ENCODE results near the gene ATN1. TPM values are rescaled to one million over a fixed set of nuclear protein-coding genes. Genes with fewer than 3 reads are reported as not detected.

Gene ATN1
- total RNA-seq, 2 experiments from 2014 or later: 27.3 to 27.6 TPM

- peaks cover 5% of the 10 kb centered on the region for H3K36me3 Mint-ChIP-seq (ENCODE audit: low read depth)
- POLR2A ChIA-PET: interaction anchor here (0.6 to 4.5 kb wide), 18 partner anchors 9 to 169 kb away, joined by 3 to 36 read pairs (median 5); partner anchors contain the start of genes C1RL, SPSB2, TPI1 and USP5
- H3K4me3 Mint-ChIP-seq: peak within 1 kb of the TSS; percentile 97
These were observed 16.1 kb downstream of the ATN1 start, which contains the start of the genes C12orf57 and RNU7-1 for GRCh38 chr12:6943722-6944380. TSS of gene C12orf57 (plus strand) at chr12:6944022. CDS start at chr12:6944122, 100 bp downstream. TSS of gene RNU7-1 (plus strand) at chr12:6943816.

DNA sequence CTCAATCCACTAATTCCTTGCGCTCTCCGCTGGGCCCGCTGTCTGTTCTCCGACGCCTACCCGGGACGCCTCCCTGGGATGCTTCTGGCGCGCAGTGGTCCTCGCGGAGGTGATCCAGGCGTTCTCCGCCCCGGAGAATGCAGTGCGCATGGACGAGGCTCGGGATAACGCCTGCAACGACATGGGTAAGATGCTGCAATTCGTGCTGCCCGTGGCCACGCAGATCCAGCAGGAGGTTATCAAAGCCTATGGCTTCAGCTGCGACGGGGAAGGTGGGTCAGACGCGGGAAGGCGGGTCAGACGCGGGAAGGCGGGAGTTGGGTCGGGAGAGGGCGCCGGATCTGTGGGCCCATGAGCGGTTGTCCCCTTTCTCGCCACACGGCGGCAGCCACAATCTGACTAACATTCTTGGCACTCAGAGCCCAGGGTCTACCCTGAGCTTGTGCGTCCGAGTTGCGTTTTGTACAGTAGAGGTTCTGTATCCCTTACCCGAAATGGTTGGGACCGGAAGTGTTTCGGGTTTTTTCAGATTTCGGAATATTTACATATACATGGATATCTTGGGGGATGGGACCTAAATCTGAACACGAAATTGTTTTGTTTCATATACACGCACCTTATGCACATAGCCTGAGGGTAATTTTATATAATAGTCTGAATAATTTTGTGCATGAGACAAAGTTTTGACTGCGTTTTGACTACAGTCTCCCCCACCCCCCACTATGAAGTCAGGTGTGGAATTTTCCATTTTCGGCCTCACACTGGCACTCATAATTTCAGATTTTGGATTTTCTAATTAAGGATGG is 16.8 kb downstream of the ATN1 start:
- CTCF ChIA-PET: interaction anchor here (0.6 to 17.8 kb wide), 22 partner anchors 8 to 1064 kb away, joined by 3 to 388 read pairs (median 4); partner anchors contain the start of genes C1RL, SPSB2 and ZNF384

More at GRCh38 chr12:6943722-6944380, 16.1 kb downstream of the ATN1 start, which contains the start of the genes C12orf57 and RNU7-1:
- H3K4me1 Mint-ChIP-seq: peaks cover 66% of the 10 kb centered on the region
- H3K27me3 Mint-ChIP-seq: no peaks in the 10 kb centered on the region
- H3K9me3 Mint-ChIP-seq: no peaks in the 10 kb centered on the region
- peak within 1 kb of the TSS; percentile 96 for H3K27ac Mint-ChIP-seq
- peak; percentile 85 for DNase-seq
- CTCF ChIA-PET: interaction anchor here (0.6 to 17.8 kb wide), 23 partner anchors 9 to 1065 kb away, joined by 3 to 388 read pairs (median 5); partner anchors contain the start of genes C1RL, SPSB2 and ZNF384

GRCh38 chr12:6945613-6946012 is 17.9 kb downstream of the ATN1 start:
- CTCF ChIA-PET: interaction anchor here (0.7 to 17.8 kb wide), 11 partner anchors 15 to 216 kb away, joined by 3 to 388 read pairs (median 8); partner anchors contain the start of gene C1RL
- POLR2A ChIA-PET: interaction anchor here (1.5 to 4.5 kb wide), 4 partner anchors 12 to 162 kb away, joined by 3 to 36 read pairs (median 31); no protein-coding TSS in a partner anchor
- Mint-ChIP-seq H3K36me3 (ENCODE audit: low read depth) (peaks cover 5% of the 10 kb centered on the region), H3K4me1 (peaks cover 73% of the 10 kb centered on the region), H3K27me3 (no peaks in the 10 kb centered on the region), H3K27ac (peak overlapping the region; percentile 96), H3K4me3 (peak overlapping the region; percentile 97), H3K9me3 (no peaks in the 10 kb centered on the region)
- DNase-seq: no peak

More for the DNA sequence above, 16.8 kb downstream of the ATN1 start:
- Mint-ChIP-seq H3K4me3 (peak overlapping the region; percentile 97), H3K27me3 (no peaks in the 10 kb centered on the region), H3K36me3 (ENCODE audit: low read depth) (peaks cover 5% of the 10 kb centered on the region), H3K9me3 (no peaks in the 10 kb centered on the region), H3K27ac (peak overlapping the region; percentile 96), H3K4me1 (peaks cover 68% of the 10 kb centered on the region)
- DNase-seq: peak; percentile 92
- POLR2A ChIA-PET: interaction anchor here (0.5 to 4.5 kb wide), 17 partner anchors 8 to 168 kb away, joined by 3 to 36 read pairs (median 5); partner anchors contain the start of genes C1RL, SPSB2 and USP5

GRCh38 chr12:6946033-6946919 is 18.5 kb downstream of the ATN1 start:
- Mint-ChIP-seq H3K4me1 (peaks cover 74% of the 10 kb centered on the region), H3K36me3 (ENCODE audit: low read depth) (peaks cover 5% of the 10 kb centered on the region), H3K4me3 (peak overlapping the region; percentile 97), H3K27ac (peak overlapping the region; percentile 96), H3K27me3 (no peaks in the 10 kb centered on the region), H3K9me3 (no peaks in the 10 kb centered on the region)
- CTCF ChIA-PET: interaction anchor here (0.6 to 17.8 kb wide), 9 partner anchors 9 to 885 kb away, joined by 3 to 388 read pairs (median 7); partner anchors contain the start of gene C1RL
- POLR2A ChIA-PET: interaction anchor here (1.5 to 4.5 kb wide), 3 partner anchors 12 to 161 kb away, joined by 3 to 36 read pairs (median 35); no protein-coding TSS in a partner anchor
- peak; percentile 81 for DNase-seq

- H3K4me3 Mint-ChIP-seq: peak overlapping the region; percentile 97
- H3K36me3 Mint-ChIP-seq (ENCODE audit: low read depth): peaks cover 9% of the 10 kb centered on the region
- no peak for DNase-seq
- no peaks in the 10 kb centered on the region for H3K9me3 Mint-ChIP-seq
- H3K27me3 Mint-ChIP-seq: no peaks in the 10 kb centered on the region
- ChIA-PET CTCF (interaction anchor here (0.6 to 17.8 kb wide), 8 partner anchors 9 to 885 kb away, joined by 3 to 388 read pairs (median 4); partner anchors contain the start of genes C1RL and LPCAT3), POLR2A (interaction anchor here (4.2 to 4.5 kb wide), 2 partner anchors 11 to 15 kb away, joined by 35 to 36 read pairs; no protein-coding TSS in a partner anchor)
- peaks cover 74% of the 10 kb centered on the region for H3K4me1 Mint-ChIP-seq
- peak overlapping the region; percentile 96 for H3K27ac Mint-ChIP-seq
These were observed 19.2 kb downstream of the ATN1 start for GRCh38 chr12:6946920-6947374.

GRCh38 chr12:6947615-6948014 is 19.9 kb downstream of the ATN1 start:
- peak overlapping the region; percentile 84 for H3K27ac Mint-ChIP-seq
- ChIA-PET CTCF (interaction anchor here (0.6 to 17.8 kb wide), 7 partner anchors 10 to 176 kb away, joined by 3 to 388 read pairs (median 5); partner anchors contain the start of genes C1RL, LPCAT3 and SPSB2), POLR2A (interaction anchor here (4.5 kb wide), 1 partner anchor 10 kb away, joined by 35 read pairs; no protein-coding TSS in a partner anchor)
- peaks cover 68% of the 10 kb centered on the region for H3K4me1 Mint-ChIP-seq
- no peaks in the 10 kb centered on the region for H3K9me3 Mint-ChIP-seq
- peaks cover 13% of the 10 kb centered on the region for H3K36me3 Mint-ChIP-seq (ENCODE audit: low read depth)
- DNase-seq: no peak
- H3K27me3 Mint-ChIP-seq: no peaks in the 10 kb centered on the region
- peak overlapping the region; percentile 21 for H3K4me3 Mint-ChIP-seq

DNA sequence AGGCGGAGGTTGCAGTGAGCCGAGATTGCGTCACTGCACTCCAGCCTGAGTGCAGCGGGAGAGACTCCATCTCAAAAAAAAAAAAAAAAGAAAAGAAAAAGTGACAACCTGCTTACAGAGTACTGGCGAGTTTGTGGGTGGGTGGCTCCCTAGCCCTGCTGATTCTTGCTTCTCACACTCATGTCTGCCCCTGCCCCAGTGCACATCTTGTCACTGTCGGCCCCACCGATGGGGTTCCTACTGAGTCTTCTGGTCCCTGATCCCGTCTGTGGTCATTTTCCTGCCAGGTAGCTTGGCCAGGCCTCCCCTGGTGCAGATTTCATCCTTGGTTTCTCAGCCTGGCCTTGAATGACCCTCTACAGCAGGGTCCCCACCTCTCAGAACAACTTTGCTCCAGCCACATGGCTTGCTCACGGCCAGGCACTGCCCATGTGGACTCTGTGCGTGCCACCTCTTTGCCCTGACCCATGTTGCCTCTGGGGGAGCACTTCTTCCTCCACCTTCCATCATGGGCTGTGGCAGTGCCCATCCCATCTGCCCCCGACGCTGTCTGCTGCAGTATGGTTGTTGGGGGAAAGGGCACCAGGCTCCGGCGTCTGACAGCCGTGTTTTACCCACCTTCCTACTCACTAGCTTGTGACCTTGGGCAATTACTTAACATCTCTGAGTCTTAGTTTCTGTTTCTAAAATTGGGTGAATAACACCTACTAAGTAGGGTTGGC is 21.3 kb downstream of the ATN1 start:
- no peak for DNase-seq
- Mint-ChIP-seq H3K27ac (peak overlapping the region; percentile 98), H3K4me3 (peak overlapping the region; percentile 40), H3K36me3 (ENCODE audit: low read depth) (peaks cover 27% of the 10 kb centered on the region), H3K4me1 (peaks cover 58% of the 10 kb centered on the region), H3K9me3 (no peaks in the 10 kb centered on the region), H3K27me3 (no peaks in the 10 kb centered on the region)
- ChIA-PET CTCF (interaction anchor here (0.6 to 17.8 kb wide), 6 partner anchors 11 to 145 kb away, joined by 4 to 388 read pairs (median 12); partner anchors contain the start of gene LPCAT3), POLR2A (no interaction called here)

DNA sequence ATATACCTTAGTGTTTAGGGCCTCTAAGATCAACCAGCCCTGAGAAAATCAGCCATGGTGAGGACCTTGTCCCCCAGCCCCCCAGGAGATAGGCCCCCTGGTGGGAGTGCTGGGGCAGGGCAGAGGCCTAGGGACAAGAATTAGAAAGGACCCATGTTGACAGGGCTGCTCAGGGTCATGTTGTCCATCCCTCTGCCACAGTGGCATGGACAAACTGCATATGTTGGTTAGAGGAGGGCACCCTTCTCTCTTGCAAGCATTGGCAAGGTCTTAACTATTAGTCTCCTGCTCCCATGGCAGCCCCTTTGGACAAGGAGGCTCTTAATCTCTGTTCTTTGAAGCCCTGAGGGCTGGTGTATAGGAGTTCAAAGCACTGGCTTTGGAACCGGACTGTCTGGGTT is 22.6 kb downstream of the ATN1 start:
- Mint-ChIP-seq H3K36me3 (ENCODE audit: low read depth) (peaks cover 37% of the 10 kb centered on the region), H3K4me3 (peak overlapping the region; percentile 100), H3K27ac (peak overlapping the region; percentile 98), H3K4me1 (peaks cover 64% of the 10 kb centered on the region), H3K9me3 (no peaks in the 10 kb centered on the region), H3K27me3 (no peaks in the 10 kb centered on the region)
- POLR2A ChIA-PET: interaction anchor here (1.0 kb wide), 1 partner anchor 9 kb away, joined by 3 read pairs; no protein-coding TSS in a partner anchor
- peak; percentile 50 for DNase-seq
- CTCF ChIA-PET: interaction anchor here (1.0 to 17.8 kb wide), 6 partner anchors 10 to 77 kb away, joined by 3 to 388 read pairs (median 12); partner anchors contain the start of gene SPSB2

DNA sequence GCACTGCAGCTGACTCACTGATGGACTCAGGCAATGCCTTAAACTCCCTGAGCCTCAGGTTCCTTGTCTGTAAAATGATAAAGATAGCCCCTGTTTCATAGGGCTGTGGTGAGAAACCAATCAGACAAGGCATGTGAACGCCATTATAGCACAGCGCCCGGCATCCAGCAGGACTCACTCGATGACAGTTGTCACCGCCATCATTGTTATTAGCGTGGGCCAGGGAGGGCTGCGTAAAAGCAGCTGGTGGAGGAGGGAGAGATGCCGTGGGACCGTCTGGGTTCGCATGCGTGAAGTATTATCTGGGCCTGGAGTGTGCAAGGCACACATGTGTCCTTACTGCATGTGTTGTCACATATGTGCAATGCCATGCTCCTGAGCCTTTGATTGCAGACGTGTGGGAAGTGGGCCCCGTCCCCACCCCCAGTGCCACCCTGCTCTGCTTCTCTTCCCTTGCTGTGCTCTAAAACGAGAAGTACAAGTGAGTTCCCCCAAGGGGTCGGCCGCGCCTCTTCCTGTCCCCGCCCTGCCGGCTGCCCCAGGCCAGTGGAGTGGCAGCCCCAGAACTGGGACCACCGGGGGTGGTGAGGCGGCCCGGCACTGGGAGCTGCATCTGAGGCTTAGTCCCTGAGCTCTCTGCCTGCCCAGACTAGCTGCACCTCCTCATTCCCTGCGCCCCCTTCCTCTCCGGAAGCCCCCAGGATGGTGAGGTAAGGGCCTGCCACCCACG is 23.2 kb downstream of the ATN1 start, which contains the start of gene PTPN6:
PTPN6 (plus strand) TSS at position 546 of the 730 bp plus-strand sequence; CDS start at position 703, 157 bp downstream.
- no peaks in the 10 kb centered on the region for H3K9me3 Mint-ChIP-seq
- POLR2A ChIA-PET: interaction anchor here (1.0 kb wide), 1 partner anchor 8 kb away, joined by 3 read pairs; no protein-coding TSS in a partner anchor

More for the DNA sequence above, 23.2 kb downstream of the ATN1 start, which contains the start of gene PTPN6:
- H3K4me1 Mint-ChIP-seq: peaks cover 64% of the 10 kb centered on the region
- peak within 1 kb of the TSS; percentile 100 for H3K4me3 Mint-ChIP-seq
- CTCF ChIA-PET: interaction anchor here (0.8 to 17.8 kb wide), 7 partner anchors 9 to 125 kb away, joined by 3 to 388 read pairs (median 7); partner anchors contain the start of gene SPSB2
- H3K27ac Mint-ChIP-seq: peak within 1 kb of the TSS; percentile 98
- H3K27me3 Mint-ChIP-seq: no peaks in the 10 kb centered on the region
- DNase-seq: peak; percentile 68
- peaks cover 43% of the 10 kb centered on the region for H3K36me3 Mint-ChIP-seq (ENCODE audit: low read depth)
